Measurements from ENCODE around the gene KIZ.

Gene KIZ

DNA sequence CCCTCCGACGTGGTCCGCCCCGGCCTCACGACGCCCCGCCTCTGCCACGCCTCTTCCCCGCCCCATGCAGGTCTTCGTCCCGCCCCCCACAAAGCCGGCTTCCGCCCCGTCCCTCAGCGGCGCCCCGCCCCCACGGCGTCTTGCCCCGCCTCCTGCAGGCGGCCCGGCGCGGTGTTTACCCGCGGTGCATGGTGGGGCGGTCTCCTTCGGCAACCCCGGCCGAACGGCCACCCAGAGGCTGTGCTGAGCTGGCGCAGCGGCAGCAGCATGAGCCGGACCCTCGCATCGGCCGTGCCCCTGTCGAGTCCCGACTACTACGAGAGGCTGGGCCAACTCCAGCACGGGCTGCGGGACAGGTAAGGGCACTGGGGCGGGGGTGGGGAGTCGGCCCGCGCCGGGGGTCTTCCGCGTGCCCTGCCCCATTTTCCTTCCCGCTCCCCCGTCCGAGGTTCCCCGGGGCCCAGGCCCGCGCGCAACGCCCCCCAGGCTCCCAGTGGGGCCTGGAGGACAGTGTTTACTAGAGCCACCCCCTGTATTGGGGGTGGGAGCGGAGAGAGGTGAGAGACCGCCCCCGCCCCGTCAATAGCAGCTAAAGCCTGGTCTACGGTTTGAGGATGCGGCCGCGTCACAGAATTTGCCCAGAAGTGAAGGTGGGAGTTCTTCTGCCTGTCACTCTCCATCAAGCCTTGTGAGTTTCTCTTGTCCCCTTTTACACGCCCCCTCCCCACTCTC is at the start of gene KIZ:
Gene KIZ, plus strand, starts transcription at position 234 of the 732 bp plus-strand sequence. Its CDS starts 34 bp downstream, at position 268.
- FAIRE-seq (peak; percentile 97), DNase-seq (ENCODE audit: low spot score) (peak; percentile 95)

GRCh38 chr20:21077809-21078345 is 48.0 kb upstream of the KIZ start:
- no peak for FAIRE-seq
- DNase-seq (ENCODE audit: low spot score), result no peak

DNA sequence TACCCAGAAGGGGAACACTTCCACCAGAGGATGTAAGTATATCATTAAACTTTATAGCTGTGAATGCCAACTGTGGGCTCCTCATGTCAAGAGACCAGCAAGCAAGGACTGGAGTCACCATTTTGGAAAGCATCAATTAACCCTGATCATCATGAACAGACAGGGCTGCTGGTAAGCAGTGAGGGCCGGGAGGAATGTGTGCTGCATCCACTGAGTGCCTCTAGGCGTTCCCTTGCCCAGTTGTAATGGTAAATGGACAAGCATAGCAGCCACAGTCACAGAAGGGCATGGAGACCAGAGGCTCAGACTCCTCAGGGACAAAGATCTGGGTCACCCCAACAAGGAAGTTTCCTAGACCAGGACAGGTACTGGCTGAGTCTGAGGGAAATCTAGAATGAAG is 43.3 kb upstream of the KIZ start:
- FAIRE-seq, result no peak

GRCh38 chr20:21083825-21084325 is 42.0 kb upstream of the KIZ start:
- no peak for FAIRE-seq
- DNase-seq (ENCODE audit: low spot score), result no peak

More for the DNA sequence above, 43.3 kb upstream of the KIZ start:
- DNase-seq (ENCODE audit: low spot score), result no peak

DNA sequence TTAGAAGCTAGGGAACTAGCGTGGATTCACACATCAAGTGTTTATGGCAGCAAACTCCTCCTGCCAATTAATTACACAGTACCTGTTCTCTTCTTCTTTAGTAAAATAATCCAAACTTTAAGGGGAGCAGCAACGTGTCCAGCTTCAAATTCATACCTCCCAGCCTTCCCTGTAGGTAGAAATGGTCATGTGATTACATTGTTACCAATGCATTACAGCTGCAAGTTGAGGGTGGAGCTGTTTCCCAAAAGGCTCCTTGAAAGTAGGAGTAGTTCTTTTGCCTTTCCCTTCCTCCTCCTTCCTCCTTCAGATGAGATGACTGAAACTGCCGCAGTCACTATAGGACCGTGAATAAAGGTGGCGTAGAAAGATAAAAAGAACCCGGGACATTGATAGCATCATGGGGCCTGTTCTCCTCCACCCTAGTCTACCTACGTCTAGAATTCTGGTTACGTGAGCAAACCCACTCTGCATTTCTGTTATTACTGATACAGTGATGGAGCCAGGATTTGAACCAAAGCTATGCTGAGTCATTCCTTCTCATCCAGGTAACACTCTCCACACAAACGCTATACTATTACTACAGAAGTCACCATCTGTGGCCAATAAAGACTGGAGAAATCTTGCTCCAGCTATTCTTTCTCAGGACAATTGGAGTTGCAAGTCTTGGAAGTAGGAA is 37.9 kb upstream of the KIZ start:
- DNase-seq (ENCODE audit: low spot score), result no peak
- FAIRE-seq, result no peak

GRCh38 chr20:21089391-21089790 is 36.5 kb upstream of the KIZ start:
- FAIRE-seq, result no peak
- DNase-seq (ENCODE audit: low spot score), result peak; percentile 19

- DNase-seq (ENCODE audit: low spot score) (no peak), FAIRE-seq (no peak)
Measured at GRCh38 chr20:21090111-21090618, 35.7 kb upstream of the KIZ start.

DNA sequence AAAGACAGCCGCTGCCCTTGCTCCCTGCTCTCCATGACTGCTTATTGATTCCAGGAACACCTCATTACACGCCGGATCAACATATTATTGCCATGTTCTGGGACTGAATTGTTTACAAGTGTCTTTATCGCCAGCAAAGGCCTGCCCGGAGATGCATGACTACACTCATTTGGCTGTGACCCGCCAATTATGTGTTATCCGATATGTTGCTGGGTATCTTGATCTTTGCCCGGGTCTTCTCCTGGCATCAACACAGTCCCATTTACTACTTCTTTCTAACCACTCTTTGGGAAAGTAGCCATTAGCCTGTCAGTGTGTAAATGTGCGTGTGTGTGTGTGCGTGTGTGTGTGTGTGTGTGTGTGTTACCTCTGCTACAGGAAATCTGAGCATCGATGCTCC is 35.2 kb upstream of the KIZ start:
- DNase-seq (ENCODE audit: low spot score) (no peak), FAIRE-seq (no peak)

DNA sequence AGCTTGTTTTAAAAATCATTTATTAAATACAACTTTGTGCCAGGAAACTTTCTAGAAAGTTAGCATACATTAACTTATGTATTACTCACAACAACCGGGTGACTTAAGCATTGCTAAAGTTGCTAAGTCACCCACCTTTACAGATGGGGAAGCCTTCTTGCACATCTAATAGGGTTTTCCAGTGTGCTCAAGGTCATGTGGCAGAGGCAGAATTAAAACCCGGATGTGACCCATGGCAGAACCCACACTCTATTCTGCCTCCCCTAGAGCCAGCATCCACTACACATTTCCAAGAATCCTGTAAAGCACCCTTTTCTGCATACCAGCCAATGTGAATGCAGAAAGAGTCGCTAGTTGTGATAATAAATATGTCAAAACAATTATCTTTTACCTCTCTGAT is 33.1 kb upstream of the KIZ start:
- no peak for DNase-seq (ENCODE audit: low spot score)
- FAIRE-seq, result no peak

DNA sequence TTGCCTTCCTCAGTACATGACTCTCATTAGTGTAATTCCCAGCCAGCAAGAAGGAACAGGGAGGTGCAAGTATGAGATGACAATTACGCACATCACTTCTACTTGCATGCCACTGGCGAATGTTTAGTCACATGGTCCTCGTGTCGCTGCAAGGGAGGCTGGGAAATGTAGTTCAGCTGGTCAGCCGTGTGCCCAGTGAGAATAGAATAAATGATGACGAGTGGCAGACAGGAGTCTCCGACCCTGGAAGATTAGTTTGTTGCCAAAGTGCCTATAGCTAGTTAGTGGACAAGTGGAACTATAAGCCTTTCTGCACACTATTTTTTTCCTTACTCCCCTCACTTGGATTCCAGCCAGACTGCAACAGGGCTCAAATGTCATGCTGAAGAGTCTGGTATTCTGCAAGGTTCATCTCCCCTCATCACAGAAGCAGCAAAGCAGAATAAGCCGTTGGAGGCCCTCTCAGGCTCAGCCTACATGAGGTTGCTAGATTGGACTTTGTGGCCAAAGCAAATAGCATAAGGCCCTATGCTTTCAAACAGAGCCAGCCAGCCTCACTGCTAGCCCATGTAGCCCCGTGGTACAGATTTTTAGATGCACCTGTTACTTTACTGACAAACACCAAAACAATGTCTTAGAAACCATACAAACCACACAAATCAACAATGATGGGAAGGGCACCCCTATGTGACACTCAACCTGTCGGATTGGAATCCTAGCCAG is 29.4 kb upstream of the KIZ start:
- peak; percentile 89 for FAIRE-seq
- DNase-seq (ENCODE audit: low spot score), result peak; percentile 71

GRCh38 chr20:21099751-21100577 is 25.9 kb upstream of the KIZ start:
- FAIRE-seq (no peak), DNase-seq (ENCODE audit: low spot score) (no peak)

DNA sequence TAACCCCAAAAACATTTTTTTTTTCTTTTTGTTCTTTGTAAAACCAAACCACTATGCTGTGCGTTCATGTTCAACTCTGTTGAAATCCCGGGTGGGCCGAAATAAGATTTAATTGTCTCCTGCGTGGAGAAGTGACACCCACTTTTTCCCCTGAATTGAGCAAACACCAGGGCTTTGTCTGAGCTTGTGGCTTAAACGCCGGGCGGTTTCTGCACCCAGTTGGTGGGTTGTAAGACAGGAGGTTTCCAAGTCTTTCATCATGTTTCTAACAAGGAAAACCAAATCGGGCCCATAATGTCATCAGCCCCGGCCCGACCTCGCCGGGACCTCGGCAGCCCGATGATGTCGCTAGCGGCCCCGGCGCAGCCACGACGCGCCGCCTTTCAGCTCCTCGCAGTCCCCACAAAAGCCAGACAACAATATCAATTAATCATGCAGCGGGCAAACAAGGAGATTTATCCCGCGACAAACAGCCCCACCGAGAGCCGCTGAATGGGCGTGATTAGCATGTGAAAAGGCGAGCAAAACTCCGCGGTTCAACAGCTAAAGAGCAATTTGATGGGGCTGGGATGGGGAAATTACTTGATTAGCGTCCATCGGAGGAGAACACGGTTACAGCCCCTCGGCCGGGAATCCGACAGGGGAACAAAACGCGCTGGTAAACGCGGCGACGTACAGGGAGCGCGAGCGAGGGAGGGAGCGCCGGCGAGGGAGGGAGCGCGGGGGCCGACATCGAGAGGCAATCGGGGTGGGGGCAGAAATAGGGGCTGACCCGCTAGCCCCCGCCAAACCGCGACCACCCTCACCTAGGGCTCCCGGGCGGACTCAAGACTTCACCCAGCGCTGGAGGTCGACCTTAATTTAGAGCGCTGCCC is 25.1 kb upstream of the KIZ start:
- FAIRE-seq (no peak), DNase-seq (ENCODE audit: low spot score) (no peak)

DNA sequence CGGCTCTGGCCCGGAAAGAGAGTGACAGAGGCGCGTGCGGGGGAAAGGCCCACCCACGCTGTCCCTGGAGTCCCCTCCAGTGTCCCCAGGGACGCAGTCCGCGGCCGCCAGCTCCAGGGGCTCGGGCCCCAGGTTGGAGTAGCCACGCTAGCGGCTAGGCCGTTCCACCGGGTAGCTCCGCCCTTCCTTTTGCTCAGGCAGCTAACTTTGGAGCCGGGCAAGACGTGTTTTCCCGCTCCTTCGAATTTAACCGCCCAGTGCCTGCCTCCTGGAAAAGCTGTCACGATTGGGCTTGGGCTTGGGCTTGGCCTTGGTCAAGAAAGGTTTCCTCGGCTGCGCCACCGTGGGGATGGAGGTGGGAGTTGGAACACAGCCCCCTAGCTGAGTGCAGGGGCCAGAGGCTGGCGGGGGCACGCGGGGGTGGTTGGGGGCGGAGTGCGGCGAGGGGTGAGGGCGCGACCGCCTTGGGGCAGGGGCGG is 24.4 kb upstream of the KIZ start:
- no peak for DNase-seq (ENCODE audit: low spot score)
- FAIRE-seq, result no peak

GRCh38 chr20:21101932-21102575 is 23.8 kb upstream of the KIZ start:
- DNase-seq (ENCODE audit: low spot score) (no peak), FAIRE-seq (no peak)

GRCh38 chr20:21102603-21103311 is 23.1 kb upstream of the KIZ start:
- DNase-seq (ENCODE audit: low spot score) (no peak), FAIRE-seq (no peak)

- FAIRE-seq, result no peak
Measured at GRCh38 chr20:21103582-21104465, 22.1 kb upstream of the KIZ start.

GRCh38 chr20:21104466-21104761 is 21.5 kb upstream of the KIZ start:
- DNase-seq (ENCODE audit: low spot score), result no peak
- FAIRE-seq, result no peak

More at GRCh38 chr20:21103582-21104465, 22.1 kb upstream of the KIZ start:
- no peak for DNase-seq (ENCODE audit: low spot score)

- DNase-seq (ENCODE audit: low spot score), result no peak
- FAIRE-seq, result no peak
Measured at GRCh38 chr20:21104921-21105320, 21.0 kb upstream of the KIZ start.
